HG02623 (cell line): Measurements from ENCODE around the gene SMAP1.

ENCODE experiments used
- ATAC-seq: cut with Tn5 transposase; IDR thresholded peaks from one replicate; pipeline ENCODE4 v1.9.1; 2021; ENCODE audit warnings: moderate library complexity; ENCODE audit not compliant: unreplicated experiment

Gene SMAP1

DNA sequence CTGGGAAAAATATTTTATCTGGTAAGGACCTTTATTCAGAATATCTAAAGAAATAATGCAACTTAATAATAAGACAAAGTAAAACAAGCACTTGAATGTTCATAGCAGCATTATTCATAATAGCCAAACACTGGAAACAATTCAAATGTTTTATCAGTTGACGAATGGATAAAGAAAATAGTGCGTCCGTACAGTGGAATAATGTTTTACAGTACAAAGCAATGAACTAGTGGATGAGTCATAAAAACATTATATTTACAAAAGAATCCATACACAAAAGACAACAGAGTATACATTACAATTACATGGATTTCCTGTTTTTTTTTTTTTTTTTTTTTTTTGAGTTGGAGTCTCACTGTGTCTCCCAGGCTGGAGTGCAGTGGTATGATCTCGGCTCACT is 12.7 kb downstream of the SMAP1 start:
- no peak for ATAC-seq

- no peak for ATAC-seq
Observed at GRCh38 chr6:70684794-70685493, 17.3 kb downstream of the SMAP1 start.

GRCh38 chr6:70685494-70686180 is 18.0 kb downstream of the SMAP1 start:
- ATAC-seq = no peak

- no peak for ATAC-seq
Observed at GRCh38 chr6:70686548-70687133, 19.0 kb downstream of the SMAP1 start.

- no peak for ATAC-seq
Observed at GRCh38 chr6:70693887-70694286, 26.2 kb downstream of the SMAP1 start.

- ATAC-seq = no peak
Observed at GRCh38 chr6:70694371-70694770, 26.7 kb downstream of the SMAP1 start.

GRCh38 chr6:70700922-70701876 is 33.5 kb downstream of the SMAP1 start:
- ATAC-seq = no peak

GRCh38 chr6:70705772-70706171 is 38.1 kb downstream of the SMAP1 start:
- no peak for ATAC-seq

DNA sequence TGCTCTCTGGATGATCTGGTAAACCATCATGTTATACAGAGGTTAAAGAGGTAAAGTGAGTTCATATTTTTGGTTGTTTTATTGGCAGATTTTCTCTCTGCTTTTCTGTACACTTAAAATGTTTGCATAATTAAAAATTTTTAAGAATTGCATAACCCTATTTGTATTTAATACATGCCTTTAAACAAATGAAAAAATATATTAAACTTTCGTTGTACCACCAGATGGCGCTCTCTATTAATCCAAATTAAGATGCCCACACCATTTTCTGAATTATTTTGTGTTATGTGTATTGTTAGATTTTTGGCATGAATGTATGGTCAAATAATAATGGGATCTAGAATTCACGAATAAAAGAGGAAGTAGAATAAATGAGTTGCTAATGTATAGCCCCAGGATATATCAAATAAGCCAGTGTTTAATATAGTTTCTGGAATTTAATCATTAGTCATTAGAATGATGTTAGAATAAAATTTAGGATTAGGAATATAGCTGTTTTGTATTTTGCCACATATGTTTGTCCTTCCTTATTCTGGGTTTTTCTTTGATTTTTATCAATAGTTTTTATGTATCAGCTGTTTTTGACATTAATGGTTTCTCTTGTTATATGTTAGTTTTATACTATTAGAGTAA is 38.9 kb downstream of the SMAP1 start:
- no peak for ATAC-seq

DNA sequence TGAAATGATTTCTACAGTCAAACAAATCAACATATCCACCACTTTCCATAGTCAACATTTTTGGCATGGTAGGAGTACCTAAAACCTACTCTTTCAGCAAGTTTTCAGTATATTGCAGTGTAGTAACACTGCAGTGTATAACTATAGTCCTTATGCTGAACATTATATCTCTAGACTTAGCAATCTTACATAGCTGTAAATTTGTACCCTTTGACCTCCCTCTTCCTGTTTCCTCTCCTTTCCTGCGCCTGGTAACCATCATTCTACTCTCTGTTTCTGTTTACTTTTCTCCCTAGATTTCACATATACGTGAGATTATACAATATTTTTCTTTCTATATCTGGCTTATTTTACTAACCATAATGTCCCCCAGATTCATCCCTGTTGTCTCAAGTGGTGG is 40.2 kb downstream of the SMAP1 start:
- ATAC-seq = no peak

DNA sequence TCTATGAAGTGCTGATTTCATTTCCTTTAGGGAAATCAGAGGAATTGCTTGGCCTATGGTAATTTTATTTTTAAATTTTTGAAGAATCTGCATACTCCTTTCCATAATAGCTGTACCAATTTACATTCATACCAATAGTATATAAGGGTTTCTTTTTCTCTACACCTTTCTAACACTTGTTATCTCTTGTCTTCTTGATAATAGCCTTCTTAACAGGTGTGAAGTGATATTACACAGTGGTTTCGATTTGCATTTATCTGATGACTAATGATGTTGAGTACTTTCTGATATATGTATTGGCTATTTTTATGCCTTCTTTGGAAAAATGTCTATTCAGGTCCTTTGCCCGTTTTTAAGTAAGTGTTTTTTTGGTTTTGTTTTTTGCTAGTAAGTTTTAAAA is 40.8 kb downstream of the SMAP1 start:
- no peak for ATAC-seq

GRCh38 chr6:70709826-70710225 is 42.1 kb downstream of the SMAP1 start:
- no peak for ATAC-seq

- ATAC-seq = no peak
Observed at GRCh38 chr6:70714716-70715257, 47.1 kb downstream of the SMAP1 start.

- no peak for ATAC-seq
Observed at GRCh38 chr6:70717038-70717801, 49.5 kb downstream of the SMAP1 start.

DNA sequence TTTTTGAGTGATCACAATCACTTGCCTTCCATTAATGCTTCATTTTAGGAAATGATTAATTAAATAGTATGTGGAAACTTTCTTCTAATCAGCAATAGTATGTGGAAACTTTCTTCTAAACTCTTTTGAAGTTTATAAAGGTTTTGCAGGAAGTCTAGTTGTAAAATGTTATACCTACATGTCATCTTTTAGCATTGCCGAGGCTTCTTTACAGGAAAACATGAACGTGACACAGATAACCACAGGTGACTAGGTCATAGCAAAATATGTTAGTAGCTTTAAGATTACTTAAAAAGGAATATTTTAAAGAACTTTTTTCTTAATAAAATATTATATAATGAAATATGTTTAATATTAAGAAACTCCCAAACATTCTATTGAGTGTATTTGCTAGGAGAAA is 56.8 kb downstream of the SMAP1 start:
- ATAC-seq = no peak

DNA sequence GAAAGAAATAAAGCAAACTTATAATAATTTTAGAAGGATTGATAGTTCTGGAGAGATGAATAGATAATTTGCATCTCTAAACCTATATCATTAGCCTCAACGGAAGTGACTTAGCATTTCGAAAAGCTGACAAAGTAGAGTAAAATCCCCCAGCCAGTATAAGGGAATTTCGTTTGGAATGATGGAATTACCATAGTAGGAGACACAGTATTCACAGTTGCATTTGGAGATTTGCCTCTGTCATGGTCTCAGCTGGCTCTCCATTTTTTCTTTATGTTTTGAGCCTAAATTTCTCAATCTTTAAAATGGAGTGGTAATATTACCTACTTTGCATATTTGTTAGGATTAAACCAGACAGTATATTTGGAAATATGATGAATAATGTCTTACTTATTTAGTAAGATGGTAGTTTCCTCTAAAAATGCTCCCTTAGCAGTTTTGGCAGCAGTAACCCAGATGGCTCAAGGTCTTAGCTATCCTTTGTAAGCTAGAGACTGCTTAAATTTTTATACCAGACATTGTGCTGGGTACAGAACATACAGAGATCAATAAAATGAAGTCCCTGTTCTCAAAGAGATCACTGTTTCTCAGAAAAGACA is 58.2 kb downstream of the SMAP1 start:
- ATAC-seq = no peak

DNA sequence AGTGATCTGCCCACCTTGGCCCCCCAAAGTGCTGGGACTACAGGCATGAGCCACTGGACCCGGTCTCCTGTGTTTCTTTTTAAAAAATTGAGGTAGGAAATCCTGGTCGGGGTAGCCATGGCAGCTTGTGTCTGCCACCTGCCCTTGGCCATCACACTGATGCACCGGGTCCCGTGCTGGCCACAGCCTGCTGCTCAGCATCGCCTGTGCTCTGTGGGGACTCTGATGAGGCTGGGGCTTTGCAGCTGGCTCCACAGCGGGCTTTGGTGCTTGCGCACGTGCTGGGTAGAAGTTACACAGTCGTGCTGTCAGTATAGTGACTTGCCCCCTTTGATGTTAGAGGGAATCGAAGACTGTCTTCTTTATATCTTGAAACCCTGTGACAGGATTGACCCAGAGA is 66.7 kb downstream of the SMAP1 start:
- no peak for ATAC-seq

GRCh38 chr6:70734979-70735378 is 67.3 kb downstream of the SMAP1 start:
- ATAC-seq = no peak

GRCh38 chr6:70735513-70735912 is 67.8 kb downstream of the SMAP1 start:
- no peak for ATAC-seq
